GM23338 (cell line): ENCODE results near the gene LRRC25. TPM values are rescaled to one million over a fixed set of nuclear protein-coding genes. Genes with fewer than 3 reads are reported as not detected.

Source experiments
- ATAC-seq: fragments of 200-7000 bp; cut with Tn5 transposase; 3 replicates; pipeline ENCODE4 v1.9.1; 2020
- DNase-seq: peaks from one replicate; pipeline ENCODE4 v3.0.0-alpha.2; 2015; ENCODE audit warnings: low spot score
- H2AFZ ChIP-seq: fragments of 200-600 bp; sonication (generic); 2 replicates; pipeline ENCODE4 v1.8.0; 2016; ENCODE audit warnings: antibody characterized with exemption, mild to moderate bottlenecking, moderate library complexity
- H3F3A ChIP-seq: fragments of 200-600 bp; sonication (generic); replicated peaks from 2 replicates; pipeline ENCODE4 v1.8.0; 2017; ENCODE audit warnings: antibody characterized with exemption, mixed run types, low read depth
- H3K27ac ChIP-seq: fragments of 200-600 bp; sonication (generic); 2 replicates; pipeline ENCODE4 v1.6.1; 2016; ENCODE audit warnings: low read depth
- H3K27me3 ChIP-seq: fragments of 200-600 bp; sonication (generic); 2 replicates; pipeline ENCODE4 v1.8.0; 2016; ENCODE audit warnings: mild to moderate bottlenecking, mixed run types, moderate library complexity; ENCODE audit not compliant: insufficient read depth
- H3K36me3 ChIP-seq: fragments of 200-600 bp; sonication (generic); 2 replicates; pipeline ENCODE4 v1.8.0; 2016; ENCODE audit warnings: mild to moderate bottlenecking; ENCODE audit not compliant: insufficient read depth
- H3K4me1 ChIP-seq: fragments of 200-600 bp; sonication (generic); 2 replicates; pipeline ENCODE4 v1.8.0; 2016; ENCODE audit warnings: mild to moderate bottlenecking, moderate library complexity; ENCODE audit not compliant: insufficient read depth
- H3K4me2 ChIP-seq: fragments of 200-600 bp; sonication (generic); 2 replicates; pipeline ENCODE4 v1.7.1; 2017; ENCODE audit warnings: mixed run types
- H3K4me3 ChIP-seq: fragments of 200-600 bp; sonication (generic); 2 replicates; pipeline ENCODE4 v1.6.1; 2016; ENCODE audit warnings: mixed run types
- H3K79me2 ChIP-seq: fragments of 200-600 bp; sonication (generic); replicated peaks from 2 replicates; pipeline ENCODE4 v1.8.0; 2017; ENCODE audit warnings: mild to moderate bottlenecking; ENCODE audit not compliant: insufficient read depth
- H3K9me2 ChIP-seq: fragments of 200-600 bp; sonication (generic); 2 replicates; pipeline ENCODE4 v1.8.0; 2017; ENCODE audit not compliant: insufficient read depth
- H4K20me1 ChIP-seq: fragments of 200-600 bp; sonication (generic); replicated peaks from 2 replicates; pipeline ENCODE4 v1.8.0; 2017; ENCODE audit warnings: mild to moderate bottlenecking; ENCODE audit not compliant: insufficient read depth
- H3K27ac Mint-ChIP-seq: 2 replicates; pipeline ENCODE4 v1.8.0; 2020; ENCODE audit warnings: inconsistent platforms, mild to moderate bottlenecking, moderate library complexity, mixed read lengths
- H3K27me3 Mint-ChIP-seq: 3 replicates; pipeline ENCODE4 v1.8.0; 2022; ENCODE audit warnings: low read depth, mild to moderate bottlenecking, moderate library complexity, mixed read lengths, inconsistent platforms; ENCODE audit not compliant: insufficient read depth, poor library complexity
- H3K36me3 Mint-ChIP-seq: 3 replicates; pipeline ENCODE4 v1.8.0; 2021; ENCODE audit warnings: low read depth, mild to moderate bottlenecking, inconsistent platforms, moderate library complexity, mixed read lengths
- H3K4me1 Mint-ChIP-seq: 3 replicates; pipeline ENCODE4 v1.8.0; 2020; ENCODE audit warnings: mild to moderate bottlenecking, inconsistent platforms, mixed read lengths
- H3K4me3 Mint-ChIP-seq: 3 replicates; pipeline ENCODE4 v1.8.0; 2021; ENCODE audit warnings: moderate library complexity, mild to moderate bottlenecking, inconsistent platforms, mixed read lengths
- H3K9me3 Mint-ChIP-seq: 3 replicates; pipeline ENCODE4 v1.8.0; 2020; ENCODE audit warnings: moderate library complexity, mild to moderate bottlenecking, inconsistent platforms, mixed read lengths
- CREB1 ChIP-seq: fragments of 250-450 bp; sonication (Bioruptor Pico); IDR thresholded peaks from 2 replicates; pipeline ENCODE4 v1.5.0; 2020; ENCODE audit warnings: low read depth, mild to moderate bottlenecking, moderate library complexity
- EZH2phosphoT487 ChIP-seq: fragments of 200-600 bp; sonication (generic); IDR thresholded peaks from one replicate; pipeline ENCODE4 v1.8.1; 2018; ENCODE audit warnings: antibody characterized with exemption; ENCODE audit not compliant: unreplicated experiment
- JUNB ChIP-seq: IDR thresholded peaks from one replicate; pipeline ENCODE4 v1.6.1; 2016; ENCODE audit warnings: antibody characterized with exemption; ENCODE audit not compliant: unreplicated experiment
- NANOG ChIP-seq: IDR thresholded peaks from 2 replicates; pipeline ENCODE4 v1.6.1; 2016; ENCODE audit warnings: antibody characterized with exemption, borderline replicate concordance
- POLR2AphosphoS5 ChIP-seq: IDR thresholded peaks from 2 replicates; pipeline ENCODE4 v1.6.1; 2016; ENCODE audit warnings: antibody characterized with exemption, low read depth
- ZNF114 ChIP-seq: fragments of 250-450 bp; sonication (Bioruptor Pico); IDR thresholded peaks from 2 replicates; pipeline ENCODE4 v1.5.0; 2020; ENCODE audit warnings: mild to moderate bottlenecking, moderate library complexity
- polyA plus RNA-seq: library from polyadenylated mRNA; unstranded; fragments of >200 nt; fragmentation: Nextera tagmentation; extraction: Ambion mirVana; gene quantifications from 2 replicates; pipeline ENCODE4 v1.2.1, GENCODE V29; 2016
- total RNA-seq: library from RNA; depleted of rRNA; stranded (reverse); fragments of >200 nt; shearing (Covaris generic); gene quantifications from 2 replicates; pipeline ENCODE4 v1.2.3, GENCODE V29; 2014
- TF ChIP-seq, protein P1 (sequence below): fragments of 250-450 bp; sonication (Bioruptor Pico); IDR thresholded peaks from 2 replicates; pipeline ENCODE4 v1.5.0; 2020; ENCODE audit warnings: mild to moderate bottlenecking, moderate library complexity
- TF ChIP-seq, protein P2 (sequence below), 2 experiments: fragments of 200-600 bp in 1 of 2; sonication (generic) in 1 of 2; conservative IDR thresholded peaks; 2 replicates each; pipeline versions ENCODE4 v1.5.1 to v1.6.1; 2016 to 2017; ENCODE audit warnings: antibody characterized with exemption in 2 of 2, low read depth in 2 of 2, mild to moderate bottlenecking in 2 of 2, moderate library complexity in 1 of 2
- TF ChIP-seq, protein P3 (sequence below): IDR thresholded peaks from one replicate; pipeline ENCODE4 v1.6.1; 2018; ENCODE audit warnings: antibody characterized with exemption; ENCODE audit not compliant: unreplicated experiment

The LRRC25 gene
- total and polyA plus RNA-seq, 2 experiments from 2014 or later: 0.17 to 0.24 TPM

DNA sequence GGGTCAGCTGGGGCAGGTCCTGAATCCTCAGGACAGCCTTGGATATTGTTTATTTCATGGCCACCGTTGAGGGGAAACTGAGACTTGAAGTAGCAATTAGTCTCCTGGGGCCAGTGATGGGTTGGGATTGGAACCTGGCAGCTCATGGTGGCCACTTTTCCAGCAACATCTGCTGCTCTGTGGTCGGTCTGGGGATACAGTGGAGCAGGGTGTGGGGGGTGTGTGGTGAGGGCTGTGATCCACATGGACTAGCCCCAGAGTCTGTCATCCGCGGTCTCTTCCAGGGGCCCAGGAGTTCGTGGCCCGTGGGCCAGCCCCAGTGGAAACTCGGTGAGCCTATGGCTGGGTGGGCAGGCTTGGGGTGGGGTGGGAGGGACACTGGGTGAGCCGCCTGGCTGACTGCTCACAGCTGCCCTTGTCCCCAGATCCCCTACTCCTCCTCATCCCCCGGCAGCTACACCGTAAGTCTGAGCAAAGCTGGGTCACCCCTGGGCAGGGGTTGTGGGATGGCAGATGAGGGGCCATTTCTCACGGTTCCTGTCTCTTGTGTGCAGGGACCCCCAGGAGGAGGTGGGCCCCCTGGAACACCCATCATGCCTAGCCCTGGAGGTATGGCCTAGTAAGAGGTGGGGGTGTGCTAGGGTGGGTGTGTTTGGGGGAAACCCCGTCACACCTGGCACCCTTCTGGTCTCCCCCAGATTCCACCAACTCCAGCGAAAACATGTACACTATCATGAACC is 35.0 kb upstream of the LRRC25 start:
- Histone ChIP-seq H2AFZ (no peak overlapping the region), H3K9me2 (no peaks in the 10 kb centered on the region), H3K27me3 (no peaks in the 10 kb centered on the region), H4K20me1 (peaks cover 3% of the 10 kb centered on the region), H3K4me2 (peak overlapping the region; percentile 86), H3K4me1 (peaks cover 44% of the 10 kb centered on the region), H3K79me2 (no peaks in the 10 kb centered on the region), H3K4me3 (peak overlapping the region; percentile 66), H3F3A (peaks cover 20% of the 10 kb centered on the region), H3K36me3 (no peaks in the 10 kb centered on the region), H3K27ac (no peak overlapping the region)
- TF ChIP-seq NANOG: no peak
- no peak for TF ChIP-seq EZH2phosphoT487
- no peak for TF ChIP-seq POLR2AphosphoS5
- TF ChIP-seq ZNF114 (CRISPR knock-in tag): no peak
- TF ChIP-seq, protein P1, sequence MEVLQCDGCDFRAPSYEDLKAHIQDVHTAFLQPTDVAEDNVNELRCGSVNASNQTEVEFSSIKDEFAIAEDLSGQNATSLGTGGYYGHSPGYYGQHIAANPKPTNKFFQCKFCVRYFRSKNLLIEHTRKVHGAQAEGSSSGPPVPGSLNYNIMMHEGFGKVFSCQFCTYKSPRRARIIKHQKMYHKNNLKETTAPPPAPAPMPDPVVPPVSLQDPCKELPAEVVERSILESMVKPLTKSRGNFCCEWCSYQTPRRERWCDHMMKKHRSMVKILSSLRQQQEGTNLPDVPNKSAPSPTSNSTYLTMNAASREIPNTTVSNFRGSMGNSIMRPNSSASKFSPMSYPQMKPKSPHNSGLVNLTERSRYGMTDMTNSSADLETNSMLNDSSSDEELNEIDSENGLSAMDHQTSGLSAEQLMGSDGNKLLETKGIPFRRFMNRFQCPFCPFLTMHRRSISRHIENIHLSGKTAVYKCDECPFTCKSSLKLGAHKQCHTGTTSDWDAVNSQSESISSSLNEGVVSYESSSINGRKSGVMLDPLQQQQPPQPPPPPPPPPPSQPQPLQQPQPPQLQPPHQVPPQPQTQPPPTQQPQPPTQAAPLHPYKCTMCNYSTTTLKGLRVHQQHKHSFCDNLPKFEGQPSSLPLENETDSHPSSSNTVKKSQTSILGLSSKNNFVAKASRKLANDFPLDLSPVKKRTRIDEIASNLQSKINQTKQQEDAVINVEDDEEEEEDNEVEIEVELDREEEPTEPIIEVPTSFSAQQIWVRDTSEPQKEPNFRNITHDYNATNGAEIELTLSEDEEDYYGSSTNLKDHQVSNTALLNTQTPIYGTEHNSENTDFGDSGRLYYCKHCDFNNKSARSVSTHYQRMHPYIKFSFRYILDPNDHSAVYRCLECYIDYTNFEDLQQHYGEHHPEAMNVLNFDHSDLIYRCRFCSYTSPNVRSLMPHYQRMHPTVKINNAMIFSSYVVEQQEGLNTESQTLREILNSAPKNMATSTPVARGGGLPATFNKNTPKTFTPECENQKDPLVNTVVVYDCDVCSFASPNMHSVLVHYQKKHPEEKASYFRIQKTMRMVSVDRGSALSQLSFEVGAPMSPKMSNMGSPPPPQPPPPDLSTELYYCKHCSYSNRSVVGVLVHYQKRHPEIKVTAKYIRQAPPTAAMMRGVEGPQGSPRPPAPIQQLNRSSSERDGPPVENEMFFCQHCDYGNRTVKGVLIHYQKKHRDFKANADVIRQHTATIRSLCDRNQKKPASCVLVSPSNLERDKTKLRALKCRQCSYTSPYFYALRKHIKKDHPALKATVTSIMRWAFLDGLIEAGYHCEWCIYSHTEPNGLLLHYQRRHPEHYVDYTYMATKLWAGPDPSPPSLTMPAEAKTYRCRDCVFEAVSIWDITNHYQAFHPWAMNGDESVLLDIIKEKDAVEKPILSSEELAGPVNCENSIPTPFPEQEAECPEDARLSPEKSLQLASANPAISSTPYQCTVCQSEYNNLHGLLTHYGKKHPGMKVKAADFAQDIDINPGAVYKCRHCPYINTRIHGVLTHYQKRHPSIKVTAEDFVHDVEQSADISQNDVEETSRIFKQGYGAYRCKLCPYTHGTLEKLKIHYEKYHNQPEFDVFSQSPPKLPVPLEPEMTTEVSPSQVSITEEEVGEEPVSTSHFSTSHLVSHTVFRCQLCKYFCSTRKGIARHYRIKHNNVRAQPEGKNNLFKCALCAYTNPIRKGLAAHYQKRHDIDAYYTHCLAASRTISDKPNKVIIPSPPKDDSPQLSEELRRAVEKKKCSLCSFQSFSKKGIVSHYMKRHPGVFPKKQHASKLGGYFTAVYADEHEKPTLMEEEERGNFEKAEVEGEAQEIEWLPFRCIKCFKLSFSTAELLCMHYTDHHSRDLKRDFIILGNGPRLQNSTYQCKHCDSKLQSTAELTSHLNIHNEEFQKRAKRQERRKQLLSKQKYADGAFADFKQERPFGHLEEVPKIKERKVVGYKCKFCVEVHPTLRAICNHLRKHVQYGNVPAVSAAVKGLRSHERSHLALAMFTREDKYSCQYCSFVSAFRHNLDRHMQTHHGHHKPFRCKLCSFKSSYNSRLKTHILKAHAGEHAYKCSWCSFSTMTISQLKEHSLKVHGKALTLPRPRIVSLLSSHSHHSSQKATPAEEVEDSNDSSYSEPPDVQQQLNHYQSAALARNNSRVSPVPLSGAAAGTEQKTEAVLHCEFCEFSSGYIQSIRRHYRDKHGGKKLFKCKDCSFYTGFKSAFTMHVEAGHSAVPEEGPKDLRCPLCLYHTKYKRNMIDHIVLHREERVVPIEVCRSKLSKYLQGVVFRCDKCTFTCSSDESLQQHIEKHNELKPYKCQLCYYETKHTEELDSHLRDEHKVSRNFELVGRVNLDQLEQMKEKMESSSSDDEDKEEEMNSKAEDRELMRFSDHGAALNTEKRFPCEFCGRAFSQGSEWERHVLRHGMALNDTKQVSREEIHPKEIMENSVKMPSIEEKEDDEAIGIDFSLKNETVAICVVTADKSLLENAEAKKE (CRISPR knock-in tag): no peak
- no peak for TF ChIP-seq CREB1 (CRISPR knock-in tag)
- TF ChIP-seq JUNB: no peak
- TF ChIP-seq, protein P2, sequence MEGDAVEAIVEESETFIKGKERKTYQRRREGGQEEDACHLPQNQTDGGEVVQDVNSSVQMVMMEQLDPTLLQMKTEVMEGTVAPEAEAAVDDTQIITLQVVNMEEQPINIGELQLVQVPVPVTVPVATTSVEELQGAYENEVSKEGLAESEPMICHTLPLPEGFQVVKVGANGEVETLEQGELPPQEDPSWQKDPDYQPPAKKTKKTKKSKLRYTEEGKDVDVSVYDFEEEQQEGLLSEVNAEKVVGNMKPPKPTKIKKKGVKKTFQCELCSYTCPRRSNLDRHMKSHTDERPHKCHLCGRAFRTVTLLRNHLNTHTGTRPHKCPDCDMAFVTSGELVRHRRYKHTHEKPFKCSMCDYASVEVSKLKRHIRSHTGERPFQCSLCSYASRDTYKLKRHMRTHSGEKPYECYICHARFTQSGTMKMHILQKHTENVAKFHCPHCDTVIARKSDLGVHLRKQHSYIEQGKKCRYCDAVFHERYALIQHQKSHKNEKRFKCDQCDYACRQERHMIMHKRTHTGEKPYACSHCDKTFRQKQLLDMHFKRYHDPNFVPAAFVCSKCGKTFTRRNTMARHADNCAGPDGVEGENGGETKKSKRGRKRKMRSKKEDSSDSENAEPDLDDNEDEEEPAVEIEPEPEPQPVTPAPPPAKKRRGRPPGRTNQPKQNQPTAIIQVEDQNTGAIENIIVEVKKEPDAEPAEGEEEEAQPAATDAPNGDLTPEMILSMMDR (conservative IDR thresholded peaks at IDR 0.05; ENCODE audit: low read depth in 2 of 2): no peak
- TF ChIP-seq, protein P3, sequence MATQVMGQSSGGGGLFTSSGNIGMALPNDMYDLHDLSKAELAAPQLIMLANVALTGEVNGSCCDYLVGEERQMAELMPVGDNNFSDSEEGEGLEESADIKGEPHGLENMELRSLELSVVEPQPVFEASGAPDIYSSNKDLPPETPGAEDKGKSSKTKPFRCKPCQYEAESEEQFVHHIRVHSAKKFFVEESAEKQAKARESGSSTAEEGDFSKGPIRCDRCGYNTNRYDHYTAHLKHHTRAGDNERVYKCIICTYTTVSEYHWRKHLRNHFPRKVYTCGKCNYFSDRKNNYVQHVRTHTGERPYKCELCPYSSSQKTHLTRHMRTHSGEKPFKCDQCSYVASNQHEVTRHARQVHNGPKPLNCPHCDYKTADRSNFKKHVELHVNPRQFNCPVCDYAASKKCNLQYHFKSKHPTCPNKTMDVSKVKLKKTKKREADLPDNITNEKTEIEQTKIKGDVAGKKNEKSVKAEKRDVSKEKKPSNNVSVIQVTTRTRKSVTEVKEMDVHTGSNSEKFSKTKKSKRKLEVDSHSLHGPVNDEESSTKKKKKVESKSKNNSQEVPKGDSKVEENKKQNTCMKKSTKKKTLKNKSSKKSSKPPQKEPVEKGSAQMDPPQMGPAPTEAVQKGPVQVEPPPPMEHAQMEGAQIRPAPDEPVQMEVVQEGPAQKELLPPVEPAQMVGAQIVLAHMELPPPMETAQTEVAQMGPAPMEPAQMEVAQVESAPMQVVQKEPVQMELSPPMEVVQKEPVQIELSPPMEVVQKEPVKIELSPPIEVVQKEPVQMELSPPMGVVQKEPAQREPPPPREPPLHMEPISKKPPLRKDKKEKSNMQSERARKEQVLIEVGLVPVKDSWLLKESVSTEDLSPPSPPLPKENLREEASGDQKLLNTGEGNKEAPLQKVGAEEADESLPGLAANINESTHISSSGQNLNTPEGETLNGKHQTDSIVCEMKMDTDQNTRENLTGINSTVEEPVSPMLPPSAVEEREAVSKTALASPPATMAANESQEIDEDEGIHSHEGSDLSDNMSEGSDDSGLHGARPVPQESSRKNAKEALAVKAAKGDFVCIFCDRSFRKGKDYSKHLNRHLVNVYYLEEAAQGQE: no peak
- H3K36me3 Mint-ChIP-seq: peaks cover 18% of the 10 kb centered on the region
- no peak overlapping the region for H3K27ac Mint-ChIP-seq
- H3K9me3 Mint-ChIP-seq: no peaks in the 10 kb centered on the region
- H3K4me1 Mint-ChIP-seq: peaks cover 19% of the 10 kb centered on the region
- peak overlapping the region; percentile 66 for H3K4me3 Mint-ChIP-seq
- H3K27me3 Mint-ChIP-seq: peaks cover 25% of the 10 kb centered on the region
- peak; percentile 26 for DNase-seq
- no peak for ATAC-seq
